OCI-LY7 (cell line): ENCODE results near the gene ABCA13. TPM values are rescaled to one million over a fixed set of nuclear protein-coding genes. Genes with fewer than 3 reads are reported as not detected.

Source experiments
- BruUV-seq: library from RNA; stranded (reverse); fragments of 400-500 nt; replicated peaks from 2 replicates; lab custom pipeline; 2021; lab: Mats Ljungman, UMichigan
- CTCF ChIA-PET: fragments of 300-600 bp; sonication (Branson Sonifier 250); formaldehyde crosslinking; loops from one replicate; lab custom pipeline; 2022; ENCODE audit warnings: antibody characterized with exemption; ENCODE audit not compliant: unreplicated experiment; lab: Charles Lee
- POLR2A ChIA-PET: fragments of 300-600 bp; sonication (Branson Sonifier 250); formaldehyde crosslinking; loops from one replicate; lab custom pipeline; 2022; ENCODE audit warnings: antibody characterized with exemption; lab: Charles Lee
- DNase-seq: peaks from one replicate; pipeline ENCODE4 v3.0.0-alpha.2; 2015; ENCODE audit warnings: low spot score
- H2AFZ ChIP-seq: fragments of 200-600 bp; sonication (generic), shearing (Covaris generic); 2 replicates; pipeline ENCODE4 v1.6.1; 2014; ENCODE audit warnings: mild to moderate bottlenecking, antibody characterized with exemption, low read length, moderate library complexity
- H3K27ac ChIP-seq: fragments of 200-600 bp; sonication (generic); 2 replicates; pipeline ENCODE4 v1.5.1; 2014; ENCODE audit warnings: mixed run types, low read depth, mild to moderate bottlenecking, moderate library complexity, low read length, inconsistent platforms; ENCODE audit not compliant: poor library complexity, severe bottlenecking
- H3K36me3 ChIP-seq: fragments of 200-600 bp; sonication (generic); 2 replicates; pipeline ENCODE4 v1.6.1; 2014; ENCODE audit warnings: mild to moderate bottlenecking, antibody characterized with exemption, low read length, moderate library complexity, mixed read lengths; ENCODE audit not compliant: insufficient read depth
- H3K4me1 ChIP-seq: fragments of 200-600 bp; sonication (generic); 2 replicates; pipeline ENCODE4 v1.5.1; 2014; ENCODE audit warnings: mild to moderate bottlenecking, low read length; ENCODE audit not compliant: insufficient read depth, poor library complexity, severe bottlenecking
- H3K4me2 ChIP-seq: fragments of 200-600 bp; sonication (generic); 2 replicates; pipeline ENCODE4 v1.6.1; 2014; ENCODE audit warnings: mild to moderate bottlenecking, low read length
- H3K4me3 ChIP-seq: fragments of 200-600 bp; sonication (generic); 2 replicates; pipeline ENCODE4 v1.5.1; 2014; ENCODE audit warnings: mild to moderate bottlenecking, low read depth, low read length; ENCODE audit not compliant: poor library complexity, severe bottlenecking
- H3K79me2 ChIP-seq: fragments of 200-600 bp; sonication (generic); 2 replicates; pipeline ENCODE4 v1.6.1; 2016; ENCODE audit warnings: low read depth, mild to moderate bottlenecking, low read length, moderate library complexity, mixed read lengths; ENCODE audit not compliant: insufficient read depth
- H3K9me2 ChIP-seq: fragments of 200-600 bp; sonication (generic); 2 replicates; pipeline ENCODE4 v1.6.1; 2016; ENCODE audit warnings: mild to moderate bottlenecking, low read length, mixed read lengths; ENCODE audit not compliant: insufficient read depth
- H3K9me3 ChIP-seq: fragments of 200-600 bp; sonication (generic); 2 replicates; pipeline ENCODE4 v1.6.1; 2014; ENCODE audit warnings: mild to moderate bottlenecking, mixed run types, low read length, mixed read lengths
- H4K20me1 ChIP-seq: fragments of 200-600 bp; sonication (generic); 2 replicates; pipeline ENCODE4 v1.6.1; 2014; ENCODE audit warnings: mild to moderate bottlenecking, antibody characterized with exemption, low read length, moderate library complexity, mixed read lengths; ENCODE audit not compliant: insufficient read depth
- CTCF ChIP-seq: fragments of 200-600 bp; sonication (generic); conservative IDR thresholded peaks from 2 replicates; pipeline ENCODE4 v1.5.1; 2014; ENCODE audit warnings: mild to moderate bottlenecking, antibody characterized with exemption, low read length, moderate library complexity, mixed read lengths
- EZH2phosphoT487 ChIP-seq: fragments of 200-600 bp; sonication (generic); IDR thresholded peaks from 2 replicates; pipeline ENCODE4 v1.6.1; 2018; ENCODE audit warnings: low read depth, borderline replicate concordance, mild to moderate bottlenecking, mixed run types, antibody characterized with exemption, low read length, moderate library complexity, mixed read lengths
- intact Hi-C: fragments of 100-400 bp; cut with micrococcal nuclease; formaldehyde crosslinking; loops from one replicate; pipeline ENCODE4 v1.10.0; 2022; ENCODE audit not compliant: unreplicated experiment
- total RNA-seq, 2 experiments: library from RNA; depleted of rRNA in 1 of 2; stranded (reverse); fragments of >200 nt in 1 of 2; shearing (Covaris generic) in 1 of 2; gene quantifications; 2 replicates each; pipeline ENCODE4 v1.2.3, GENCODE V29; 2014 to 2022

The ABCA13 gene
- total RNA-seq, 2 experiments from 2014 or later: not detected

GRCh38 chr7:48252995-48253394 is 81.7 kb downstream of the ABCA13 start:
- CTCF ChIA-PET: no interaction called here
- no peaks in the 10 kb centered on the region for H4K20me1 ChIP-seq
- POLR2A ChIA-PET: no interaction called here
- TF ChIP-seq EZH2phosphoT487: no peak
- no peak for TF ChIP-seq CTCF
- H3K9me2 ChIP-seq: no peaks in the 10 kb centered on the region
- no peak overlapping the region for H3K27ac ChIP-seq
- no peak overlapping the region for H3K4me2 ChIP-seq
- H3K36me3 ChIP-seq: no peaks in the 10 kb centered on the region
- intact Hi-C loops: no loop called here
- H3K9me3 ChIP-seq: no peaks in the 10 kb centered on the region
- H2AFZ ChIP-seq: no peak overlapping the region
- no peaks in the 10 kb centered on the region for H3K4me1 ChIP-seq
- H3K4me3 ChIP-seq: no peak overlapping the region
- no peaks in the 10 kb centered on the region for H3K79me2 ChIP-seq
- no TSS peak for BruUV-seq
- DNase-seq: no peak

DNA sequence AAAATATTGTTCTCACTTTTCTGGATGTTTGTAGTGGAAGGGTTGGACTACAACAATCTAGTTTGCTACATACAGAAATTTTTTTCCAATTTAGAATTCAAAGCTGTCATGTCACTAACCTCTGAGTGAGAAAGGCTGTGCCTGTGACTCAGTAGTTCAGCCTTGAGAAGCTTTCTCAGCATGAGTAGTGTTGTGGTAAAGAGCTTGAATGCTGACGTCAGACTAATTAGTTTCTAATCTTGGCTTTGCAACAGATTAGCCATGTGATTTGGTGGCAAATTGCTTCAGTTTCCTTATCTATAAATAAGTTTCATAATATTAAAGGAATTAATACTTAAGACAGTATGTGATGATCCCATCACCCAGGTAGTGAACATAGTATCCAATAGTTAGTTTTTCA is 83.8 kb downstream of the ABCA13 start:
- H3K4me3 ChIP-seq: no peak overlapping the region
- DNase-seq: no peak
- intact Hi-C loops: no loop called here
- no peaks in the 10 kb centered on the region for H3K9me2 ChIP-seq
- BruUV-seq: no TSS peak
- no peaks in the 10 kb centered on the region for H3K4me1 ChIP-seq
- H3K9me3 ChIP-seq: no peaks in the 10 kb centered on the region
- POLR2A ChIA-PET: no interaction called here
- H3K27ac ChIP-seq: no peak overlapping the region
- no peak overlapping the region for H3K4me2 ChIP-seq
- H3K79me2 ChIP-seq: no peaks in the 10 kb centered on the region
- H2AFZ ChIP-seq: no peak overlapping the region
- CTCF ChIA-PET: interaction anchor here (0.8 kb wide), 1 partner anchor 10 kb away, joined by 3 read pairs; no protein-coding TSS in a partner anchor
- H4K20me1 ChIP-seq: no peaks in the 10 kb centered on the region
- no peaks in the 10 kb centered on the region for H3K36me3 ChIP-seq
- TF ChIP-seq EZH2phosphoT487: no peak
- no peak for TF ChIP-seq CTCF

DNA sequence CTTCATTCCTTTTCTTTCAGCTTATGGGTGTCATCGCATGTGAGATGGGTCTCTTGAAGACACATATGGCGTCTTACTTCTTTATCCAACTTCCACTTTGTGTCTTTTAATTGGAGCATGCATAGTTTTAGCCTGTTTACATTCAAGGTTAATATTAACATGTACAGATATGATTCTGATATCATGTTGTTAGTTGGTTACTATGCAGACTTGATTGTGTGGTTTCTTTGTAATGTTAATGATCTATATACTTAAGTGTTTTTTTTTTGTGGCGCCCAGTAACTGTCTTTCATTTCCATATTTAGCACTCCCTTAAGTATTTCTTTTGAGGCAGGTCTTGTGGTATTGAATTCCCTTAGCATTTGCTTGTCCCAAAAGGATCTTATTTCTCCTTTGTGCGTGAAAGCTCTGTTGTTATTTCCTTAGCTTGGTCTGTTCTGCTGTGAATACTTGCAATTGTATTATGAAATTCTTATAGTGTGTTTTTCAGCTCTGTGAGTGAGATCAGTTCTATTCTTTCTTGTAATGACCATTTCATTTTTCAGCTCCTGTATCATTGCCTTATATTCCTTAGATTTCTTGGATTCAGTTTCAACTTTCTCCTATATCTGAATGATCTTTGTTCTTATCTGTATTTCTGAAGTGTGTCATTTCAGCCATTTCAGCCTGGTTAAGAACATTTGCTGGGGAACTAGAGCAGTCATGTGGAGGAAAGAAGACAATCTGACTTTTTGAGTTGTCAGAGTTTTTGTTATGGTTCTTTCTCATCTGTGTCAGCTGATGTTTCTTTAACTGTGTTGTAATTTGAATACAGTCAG is 88.4 kb downstream of the ABCA13 start:
- CTCF ChIA-PET: no interaction called here
- Histone ChIP-seq H2AFZ (no peak overlapping the region), H3K4me1 (no peaks in the 10 kb centered on the region), H3K4me3 (no peak overlapping the region), H3K9me3 (no peaks in the 10 kb centered on the region), H3K27ac (no peak overlapping the region), H3K79me2 (no peaks in the 10 kb centered on the region), H3K9me2 (no peaks in the 10 kb centered on the region), H3K4me2 (no peak overlapping the region), H3K36me3 (no peaks in the 10 kb centered on the region), H4K20me1 (no peaks in the 10 kb centered on the region)
- BruUV-seq: no TSS peak
- DNase-seq: no peak
- intact Hi-C loops: no loop called here
- TF ChIP-seq CTCF (no peak), EZH2phosphoT487 (no peak)
- POLR2A ChIA-PET: interaction anchor here (0.7 to 1.3 kb wide), 3 partner anchors 9 to 40 kb away, joined by 3 to 5 read pairs (median 3); no protein-coding TSS in a partner anchor
